ENCODE measurements around the gene SUCLG1. TPM values are rescaled to one million over a fixed set of nuclear protein-coding genes. Genes with fewer than 3 reads are reported as not detected.

Gene SUCLG1
- total RNA-seq, 1 donor from 2014 or later = 81.2 TPM

DNA sequence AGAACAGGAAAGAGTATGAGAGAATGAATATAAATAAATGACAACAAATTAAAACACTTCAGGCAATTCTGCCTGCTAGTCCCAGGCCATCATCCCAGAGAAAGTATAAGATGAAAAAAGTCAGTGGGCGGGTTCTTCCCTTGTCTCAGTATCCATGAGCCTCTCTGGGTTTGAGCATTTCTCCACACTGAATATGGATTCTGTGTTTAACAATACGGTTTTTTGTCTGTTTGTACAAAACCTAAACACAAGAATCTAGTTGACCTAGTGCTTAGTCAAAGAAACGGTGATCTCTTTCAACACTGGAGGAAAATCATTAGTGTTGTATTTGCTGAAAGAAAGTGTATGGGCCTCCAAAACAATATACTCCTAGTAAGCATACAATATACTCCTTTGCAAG is 10.0 kb downstream of the SUCLG1 start:
- H3K27me3 Mint-ChIP-seq = no peaks in the 10 kb centered on the region
- H3K27ac Mint-ChIP-seq = no peak overlapping the region
- DNase-seq (ENCODE audit: extremely low spot score, unreplicated experiment) = no peak
- H3K4me1 Mint-ChIP-seq (ENCODE audit: unreplicated experiment) = peaks cover 16% of the 10 kb centered on the region
- no peak overlapping the region for H3K4me3 Mint-ChIP-seq
- TF ChIP-seq, protein P1, sequence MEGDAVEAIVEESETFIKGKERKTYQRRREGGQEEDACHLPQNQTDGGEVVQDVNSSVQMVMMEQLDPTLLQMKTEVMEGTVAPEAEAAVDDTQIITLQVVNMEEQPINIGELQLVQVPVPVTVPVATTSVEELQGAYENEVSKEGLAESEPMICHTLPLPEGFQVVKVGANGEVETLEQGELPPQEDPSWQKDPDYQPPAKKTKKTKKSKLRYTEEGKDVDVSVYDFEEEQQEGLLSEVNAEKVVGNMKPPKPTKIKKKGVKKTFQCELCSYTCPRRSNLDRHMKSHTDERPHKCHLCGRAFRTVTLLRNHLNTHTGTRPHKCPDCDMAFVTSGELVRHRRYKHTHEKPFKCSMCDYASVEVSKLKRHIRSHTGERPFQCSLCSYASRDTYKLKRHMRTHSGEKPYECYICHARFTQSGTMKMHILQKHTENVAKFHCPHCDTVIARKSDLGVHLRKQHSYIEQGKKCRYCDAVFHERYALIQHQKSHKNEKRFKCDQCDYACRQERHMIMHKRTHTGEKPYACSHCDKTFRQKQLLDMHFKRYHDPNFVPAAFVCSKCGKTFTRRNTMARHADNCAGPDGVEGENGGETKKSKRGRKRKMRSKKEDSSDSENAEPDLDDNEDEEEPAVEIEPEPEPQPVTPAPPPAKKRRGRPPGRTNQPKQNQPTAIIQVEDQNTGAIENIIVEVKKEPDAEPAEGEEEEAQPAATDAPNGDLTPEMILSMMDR (conservative IDR thresholded peaks at IDR 0.05) = no peak
- H3K9me3 Mint-ChIP-seq = no peaks in the 10 kb centered on the region
- H3K36me3 Mint-ChIP-seq = peaks cover 21% of the 10 kb centered on the region

DNA sequence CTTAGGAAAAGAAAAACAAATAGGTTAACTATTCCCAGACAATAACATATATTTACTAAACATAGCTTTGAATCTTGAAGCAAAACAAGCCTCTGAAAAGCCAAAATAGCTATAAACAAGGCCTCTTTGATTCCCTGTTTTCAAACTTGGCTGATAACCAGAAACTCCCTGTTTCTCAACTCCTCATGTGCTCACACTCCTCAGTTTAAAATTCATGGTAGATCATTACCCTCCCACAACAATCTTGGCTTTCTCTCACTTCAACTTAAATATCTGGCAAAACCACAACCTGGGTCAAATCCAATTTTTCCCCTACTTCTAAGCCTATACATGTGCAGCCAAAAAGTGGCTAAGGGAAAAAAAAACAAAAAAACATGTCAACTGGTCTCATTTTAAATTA is 15.6 kb downstream of the SUCLG1 start:
- Mint-ChIP-seq H3K36me3 (peaks cover 38% of the 10 kb centered on the region), H3K27me3 (no peaks in the 10 kb centered on the region), H3K9me3 (no peaks in the 10 kb centered on the region), H3K27ac (no peak overlapping the region), H3K4me1 (ENCODE audit: unreplicated experiment) (no peaks in the 10 kb centered on the region), H3K4me3 (no peak overlapping the region)
- TF ChIP-seq, protein P1 (conservative IDR thresholded peaks at IDR 0.05) = no peak
- no peak for DNase-seq (ENCODE audit: extremely low spot score, unreplicated experiment)

DNA sequence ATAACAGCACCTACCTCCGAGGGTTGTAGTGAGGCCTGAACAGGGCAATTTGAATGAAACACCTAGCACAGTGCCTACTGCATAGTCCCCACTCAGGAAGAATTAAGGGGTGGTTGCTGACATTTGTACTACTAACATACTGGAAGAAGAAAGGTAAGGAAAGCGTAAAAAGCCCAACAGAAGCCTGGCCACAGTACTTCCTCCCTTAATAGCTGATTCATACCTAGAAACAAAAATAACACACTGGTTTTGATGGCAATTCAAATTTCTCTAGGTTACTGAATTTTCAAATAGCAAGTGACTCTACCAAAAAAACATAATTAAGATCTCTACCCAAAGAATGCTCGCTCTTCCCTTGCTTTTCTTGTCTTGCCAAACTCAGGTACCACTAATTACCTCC is 16.2 kb downstream of the SUCLG1 start:
- DNase-seq (ENCODE audit: extremely low spot score, unreplicated experiment) = no peak
- Mint-ChIP-seq H3K27me3 (no peaks in the 10 kb centered on the region), H3K27ac (no peak overlapping the region), H3K4me1 (ENCODE audit: unreplicated experiment) (no peaks in the 10 kb centered on the region), H3K9me3 (no peaks in the 10 kb centered on the region), H3K36me3 (peaks cover 43% of the 10 kb centered on the region), H3K4me3 (no peak overlapping the region)
- TF ChIP-seq, protein P1 (conservative IDR thresholded peaks at IDR 0.05) = no peak

DNA sequence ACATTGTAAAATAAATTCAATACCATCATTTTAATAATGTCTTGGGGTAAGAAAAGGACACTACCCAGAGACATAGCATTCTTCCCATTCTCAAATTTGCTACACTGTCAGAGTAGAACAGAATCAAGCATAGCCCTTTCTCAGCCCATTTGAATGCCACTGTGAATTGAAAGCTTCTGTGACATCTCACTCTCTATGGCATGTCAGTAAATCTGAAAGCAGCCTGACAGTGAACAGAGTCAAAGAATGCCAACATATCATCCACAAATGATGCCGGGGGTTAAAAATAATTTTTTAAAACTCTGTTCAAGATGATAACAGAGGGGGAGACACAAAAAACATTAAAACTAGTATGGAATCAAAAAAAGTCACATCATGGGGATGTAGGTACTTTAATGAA is 17.6 kb downstream of the SUCLG1 start:
- no peak for DNase-seq (ENCODE audit: extremely low spot score, unreplicated experiment)
- Mint-ChIP-seq H3K27ac (no peak overlapping the region), H3K4me3 (no peak overlapping the region), H3K36me3 (peaks cover 47% of the 10 kb centered on the region), H3K9me3 (no peaks in the 10 kb centered on the region), H3K27me3 (no peaks in the 10 kb centered on the region), H3K4me1 (ENCODE audit: unreplicated experiment) (no peaks in the 10 kb centered on the region)
- TF ChIP-seq, protein P1 (conservative IDR thresholded peaks at IDR 0.05) = no peak

DNA sequence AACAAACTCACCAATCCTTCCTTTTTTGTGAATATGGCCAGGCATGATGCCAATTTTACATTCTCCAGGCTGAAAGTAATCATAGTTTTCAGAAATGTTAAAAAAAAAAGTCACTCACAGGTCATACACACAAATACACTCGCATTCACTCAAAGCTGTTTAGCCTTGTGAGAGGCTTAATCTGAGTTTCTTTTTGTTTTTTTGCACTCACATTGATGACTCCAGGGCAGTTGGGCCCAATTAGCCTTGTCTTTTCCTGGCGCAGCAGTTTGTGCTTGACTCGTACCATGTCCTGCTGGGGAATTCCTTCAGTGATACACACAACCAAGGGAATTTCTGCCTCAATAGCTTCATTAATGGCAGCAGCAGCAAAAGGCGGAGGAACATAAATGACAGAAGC is 18.0 kb downstream of the SUCLG1 start:
- Mint-ChIP-seq H3K36me3 (peaks cover 42% of the 10 kb centered on the region), H3K4me1 (ENCODE audit: unreplicated experiment) (no peaks in the 10 kb centered on the region), H3K27ac (no peak overlapping the region), H3K4me3 (no peak overlapping the region), H3K27me3 (no peaks in the 10 kb centered on the region), H3K9me3 (no peaks in the 10 kb centered on the region)
- DNase-seq (ENCODE audit: extremely low spot score, unreplicated experiment) = no peak
- TF ChIP-seq, protein P1 (conservative IDR thresholded peaks at IDR 0.05) = no peak
